SK-N-SH (cell line): Measurements from ENCODE around the gene MEGF10. TPM values are rescaled to one million over a fixed set of nuclear protein-coding genes. Genes with fewer than 3 reads are reported as not detected.

Source experiments
- CTCF ChIA-PET: fragments of 300-600, 350-600 bp; formaldehyde crosslinking; extraction: SDS; loops from one replicate; lab custom pipeline; 2021; lab: Yijun Ruan, JAX
- POLR2A ChIA-PET: fragments of 350-600 bp; sonication (Branson Sonifier 250); formaldehyde crosslinking; extraction: SDS; loops from one replicate; lab custom pipeline; 2020; ENCODE audit warnings: antibody characterized with exemption, inconsistent platforms; lab: Yijun Ruan, JAX
- DNase-seq: peaks from one replicate; pipeline ENCODE4 v3.0.0; 2012
- H2AFZ ChIP-seq: fragments of 200-600 bp; sonication (generic); 2 replicates; pipeline ENCODE4 v1.8.1; 2016; ENCODE audit warnings: antibody characterized with exemption, mild to moderate bottlenecking, low read depth
- H3F3A ChIP-seq: fragments of 200-600 bp; sonication (generic); replicated peaks from 2 replicates; pipeline ENCODE3; 2016; ENCODE audit warnings: antibody characterized with exemption, mild to moderate bottlenecking; ENCODE audit not compliant: insufficient read depth
- H3K27ac ChIP-seq, 2 experiments: fragments of 200-500 bp in 1 of 2; fragments of 200-600 bp in 1 of 2; sonication (Bioruptor generic) in 1 of 2; sonication (generic), shearing (Covaris generic) in 1 of 2; 2 replicates each; pipeline versions ENCODE4 v1.5.1 to v1.6.1; 2014 to 2016; ENCODE audit warnings: low read depth in 2 of 2, inconsistent platforms in 1 of 2, low read length in 1 of 2, mild to moderate bottlenecking in 1 of 2, mixed read lengths in 1 of 2
- H3K27me3 ChIP-seq: fragments of 200-600 bp; sonication (generic), shearing (Covaris generic); 2 replicates; pipeline ENCODE4 v1.6.1; 2016; ENCODE audit warnings: mixed run types; ENCODE audit not compliant: insufficient read depth
- H3K36me3 ChIP-seq, 2 experiments: fragments of 200-500 bp in 1 of 2; fragments of 200-600 bp in 1 of 2; sonication (Bioruptor generic) in 1 of 2; sonication (generic) in 1 of 2; replicated peaks in 1 of 2; 2 replicates each; pipeline versions ENCODE3 to v1.5.1; 2014 to 2016; ENCODE audit warnings: low read length in 1 of 2, mild to moderate bottlenecking in 1 of 2; ENCODE audit not compliant: insufficient read depth in 2 of 2, control insufficient read depth in 1 of 2
- H3K4me1 ChIP-seq, 2 experiments: fragments of 200-500 bp in 1 of 2; fragments of 200-600 bp in 1 of 2; sonication (Bioruptor generic) in 1 of 2; sonication (generic), shearing (Covaris generic) in 1 of 2; 2 replicates each; pipeline versions ENCODE4 v1.5.1 to v1.6.1; 2014 to 2016; ENCODE audit warnings: low read depth in 1 of 2, low read length in 1 of 2, mixed run types in 1 of 2; ENCODE audit not compliant: insufficient read depth in 2 of 2, control insufficient read depth in 1 of 2
- H3K4me2 ChIP-seq: fragments of 200-600 bp; sonication (generic), shearing (Covaris generic); 2 replicates; pipeline ENCODE4 v1.6.1; 2017; ENCODE audit warnings: mixed run types
- H3K4me3 ChIP-seq, 2 experiments: fragments of 200-500 bp in 1 of 2; fragments of 200-600 bp in 1 of 2; sonication (Bioruptor generic) in 1 of 2; sonication (generic), shearing (Covaris generic) in 1 of 2; 2 replicates each; pipeline versions ENCODE4 v1.5.1 to v1.8.1; 2014 to 2016; ENCODE audit warnings: low read depth in 2 of 2, inconsistent platforms in 1 of 2, low read length in 1 of 2, mild to moderate bottlenecking in 1 of 2, mixed read lengths in 1 of 2, moderate library complexity in 1 of 2
- H3K79me2 ChIP-seq: fragments of 200-600 bp; sonication (generic); 2 replicates; pipeline ENCODE4 v1.8.1; 2017; ENCODE audit warnings: mild to moderate bottlenecking; ENCODE audit not compliant: insufficient read depth
- H3K9ac ChIP-seq: fragments of 200-600 bp; sonication (generic); 2 replicates; pipeline ENCODE4 v1.6.1; 2017; ENCODE audit warnings: mixed run types
- H3K9me2 ChIP-seq: fragments of 200-600 bp; sonication (generic); 2 replicates; pipeline ENCODE4 v1.6.1; 2017; ENCODE audit warnings: mixed run types
- H3K9me3 ChIP-seq: fragments of 200-600 bp; sonication (generic); 2 replicates; pipeline ENCODE4 v1.6.1; 2017; ENCODE audit warnings: mixed run types, mild to moderate bottlenecking, moderate library complexity
- H4K20me1 ChIP-seq: fragments of 200-600 bp; sonication (generic); 2 replicates; pipeline ENCODE4 v1.6.1; 2017; ENCODE audit warnings: mild to moderate bottlenecking, mixed run types; ENCODE audit not compliant: insufficient read depth
- CHD2 ChIP-seq: fragments of 150-350 bp; IDR thresholded peaks from 2 replicates; pipeline ENCODE4 v1.6.1; 2018; ENCODE audit warnings: low read length; ENCODE audit not compliant: partially characterized antibody
- CTCF ChIP-seq: fragments of 200-600 bp; sonication (generic); IDR thresholded peaks from 2 replicates; pipeline ENCODE4 v1.6.1; 2017; ENCODE audit warnings: antibody characterized with exemption, mild to moderate bottlenecking, moderate library complexity
- FOXJ3 ChIP-seq: sonication (generic); formaldehyde crosslinking; IDR thresholded peaks from 2 replicates; pipeline ENCODE4 v1.5.1; 2020; ENCODE audit warnings: mild to moderate bottlenecking, missing genetic modification reagents
- NFIC ChIP-seq: IDR thresholded peaks from 2 replicates; pipeline ENCODE4 v1.4.0; 2012; ENCODE audit warnings: borderline replicate concordance
- PBX3 ChIP-seq: IDR thresholded peaks from 2 replicates; pipeline ENCODE4; 2012
- RAD21 ChIP-seq: IDR thresholded peaks from 2 replicates; pipeline ENCODE4 v1.6.1; 2012; ENCODE audit warnings: mild to moderate bottlenecking, low read length
- RCOR1 ChIP-seq: fragments of 150-350 bp; IDR thresholded peaks from 2 replicates; pipeline ENCODE4 v1.6.1; 2017; ENCODE audit warnings: antibody characterized with exemption, low read length
- REST ChIP-seq: IDR thresholded peaks from 2 replicates; pipeline ENCODE4 v1.6.1; 2012; ENCODE audit warnings: mild to moderate bottlenecking, low read depth, low read length, moderate library complexity
- RFX5 ChIP-seq: IDR thresholded peaks from 2 replicates; pipeline ENCODE4 v1.6.1; 2012; ENCODE audit warnings: mild to moderate bottlenecking, improper control_type of control experiment, low read length
- SIN3A ChIP-seq: IDR thresholded peaks from 2 replicates; pipeline ENCODE4 v1.6.1; 2012; ENCODE audit warnings: low read depth, mild to moderate bottlenecking, low read length, moderate library complexity, borderline replicate concordance
- USF2 ChIP-seq: fragments of 150-350 bp; IDR thresholded peaks from 2 replicates; pipeline ENCODE4 v1.6.1; 2017; ENCODE audit warnings: antibody characterized with exemption, low read length, low read depth, borderline replicate concordance
- WGBS: methylation state at CpG from one replicate; pipeline ENCODE4 v1.1.6; 2017; ENCODE audit warnings: low lambda C conversion rate; 5-methylcytosine and 5-hydroxymethylcytosine counted together
- polyA plus RNA-seq, 3 experiments: library from polyadenylated mRNA; depleted of rRNA; stranded (reverse); fragments of >200 nt; gene quantifications; 2 replicates each; pipeline ENCODE4 v1.2.3, GENCODE V29; 2012

The MEGF10 gene
- polyA plus RNA-seq, 1 of the 3 experiments (the other 2 are of a cell fraction), result 1.1 TPM

GRCh38 chr5:127280491-127281220 lies 9.9 kb upstream of the MEGF10 start:
- Histone ChIP-seq H3K4me2 (no peak overlapping the region), H3K36me3 (no peaks in the 10 kb centered on the region), H3K9me2 (no peaks in the 10 kb centered on the region), H3K27me3 (no peaks in the 10 kb centered on the region), H3K79me2 (no peaks in the 10 kb centered on the region), H3K9me3 (no peaks in the 10 kb centered on the region), H3K4me1 (no peaks in the 10 kb centered on the region), H2AFZ (no peak overlapping the region), H3K27ac (no peak overlapping the region), H3K9ac (no peak overlapping the region), H3F3A (no peaks in the 10 kb centered on the region), H3K4me3 (no peak overlapping the region), H4K20me1 (no peaks in the 10 kb centered on the region)
- TF ChIP-seq NFIC (no peak), RAD21 (peak; percentile 24), CTCF (peak; percentile 17)
- POLR2A ChIA-PET, result no interaction called here
- peak; percentile 9 for DNase-seq
- CTCF ChIA-PET, result no interaction called here
- 37% methylated on average over 8 of the region's 11 CpGs for WGBS

GRCh38 chr5:127281609-127282008 lies 9.0 kb upstream of the MEGF10 start:
- Histone ChIP-seq H3K36me3 (no peaks in the 10 kb centered on the region), H3K27me3 (no peaks in the 10 kb centered on the region), H3K79me2 (no peaks in the 10 kb centered on the region), H3K9ac (no peak overlapping the region), H3K4me3 (no peak overlapping the region), H3K9me2 (no peaks in the 10 kb centered on the region), H3K27ac (no peak overlapping the region), H3K4me2 (no peak overlapping the region), H3F3A (no peaks in the 10 kb centered on the region), H4K20me1 (no peaks in the 10 kb centered on the region), H2AFZ (no peak overlapping the region), H3K4me1 (no peaks in the 10 kb centered on the region), H3K9me3 (no peaks in the 10 kb centered on the region)
- ChIA-PET POLR2A (no interaction called here), CTCF (interaction anchor here (0.6 kb wide), 1 partner anchor 211 kb away, joined by 3 read pairs; no protein-coding TSS in a partner anchor)
- no peak for DNase-seq
- no peak for TF ChIP-seq RCOR1
- no peak for TF ChIP-seq PBX3
- TF ChIP-seq NFIC, result no peak
- TF ChIP-seq REST, result no peak
- no peak for TF ChIP-seq FOXJ3 (CRISPR knock-in tag)
- TF ChIP-seq SIN3A, result no peak
- no peak for TF ChIP-seq CHD2
- no peak for TF ChIP-seq CTCF
- TF ChIP-seq RFX5, result no peak
- no peak for TF ChIP-seq USF2
- WGBS, result 59% methylated on average over 4 of the region's 4 CpGs
